IPS-18c (cell line): ENCODE measurements around the gene SPTB.

Experiments
- H3K4me3 ChIP-seq: 2 replicates; pipeline ENCODE4 v1.7.0; 2013; ENCODE audit warnings: low read depth, mild to moderate bottlenecking, low read length, moderate library complexity; ENCODE audit not compliant: insufficient read depth
- H3K9me3 ChIP-seq: one replicate; pipeline ENCODE4 v1.6.1; 2013; ENCODE audit warnings: mild to moderate bottlenecking, low read length, moderate library complexity; ENCODE audit not compliant: control insufficient read depth, insufficient read depth

SPTB gene

DNA sequence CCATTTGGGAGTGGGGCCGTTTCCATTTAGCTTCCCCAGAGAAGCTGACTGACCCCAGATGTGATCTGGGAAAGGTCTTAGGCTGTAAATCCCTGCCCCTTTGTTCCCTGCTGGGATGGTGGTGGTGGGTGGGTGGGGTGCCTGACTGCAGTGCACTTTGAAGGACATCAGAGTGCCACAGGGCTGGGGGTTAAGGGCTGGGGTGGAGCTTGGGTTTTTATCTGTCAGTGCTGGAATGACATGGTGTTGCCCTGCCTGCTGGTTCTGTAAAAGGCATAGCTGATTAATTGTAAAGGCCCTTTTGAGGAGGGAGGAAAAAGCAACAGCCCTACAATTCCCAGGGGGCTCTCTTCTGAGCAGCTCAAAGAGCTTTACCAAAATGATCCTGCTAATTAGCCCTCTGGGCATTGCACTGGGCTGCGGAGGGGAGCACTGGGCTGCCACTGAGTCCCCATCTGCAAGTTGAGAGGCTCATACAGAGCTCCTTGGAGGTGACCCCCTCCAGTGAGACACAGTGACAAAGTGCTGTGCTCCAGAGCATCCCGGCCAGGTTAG lies 154.4 kb downstream of the SPTB start:
- Histone ChIP-seq H3K4me3 (no peak overlapping the region), H3K9me3 (no peaks in the 10 kb centered on the region)

DNA sequence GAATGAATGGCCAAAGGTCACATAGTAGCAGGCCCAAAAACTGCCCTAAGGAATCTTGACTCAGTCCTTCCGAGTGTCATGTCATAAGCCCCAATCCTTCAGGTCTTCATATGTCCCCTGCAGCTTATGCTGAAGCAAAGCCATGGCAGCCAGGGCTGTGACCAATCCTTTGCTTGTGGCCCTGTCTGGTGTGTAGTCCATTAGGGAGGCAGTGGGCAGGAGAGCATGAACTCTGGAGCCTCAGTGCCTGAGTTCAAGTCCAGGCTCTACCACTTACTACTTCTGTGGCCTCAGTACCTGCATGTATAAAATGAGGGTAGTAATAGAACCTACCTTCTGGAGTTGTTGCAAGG lies 155.2 kb downstream of the SPTB start:
- Histone ChIP-seq H3K9me3 (no peaks in the 10 kb centered on the region), H3K4me3 (no peak overlapping the region)

DNA sequence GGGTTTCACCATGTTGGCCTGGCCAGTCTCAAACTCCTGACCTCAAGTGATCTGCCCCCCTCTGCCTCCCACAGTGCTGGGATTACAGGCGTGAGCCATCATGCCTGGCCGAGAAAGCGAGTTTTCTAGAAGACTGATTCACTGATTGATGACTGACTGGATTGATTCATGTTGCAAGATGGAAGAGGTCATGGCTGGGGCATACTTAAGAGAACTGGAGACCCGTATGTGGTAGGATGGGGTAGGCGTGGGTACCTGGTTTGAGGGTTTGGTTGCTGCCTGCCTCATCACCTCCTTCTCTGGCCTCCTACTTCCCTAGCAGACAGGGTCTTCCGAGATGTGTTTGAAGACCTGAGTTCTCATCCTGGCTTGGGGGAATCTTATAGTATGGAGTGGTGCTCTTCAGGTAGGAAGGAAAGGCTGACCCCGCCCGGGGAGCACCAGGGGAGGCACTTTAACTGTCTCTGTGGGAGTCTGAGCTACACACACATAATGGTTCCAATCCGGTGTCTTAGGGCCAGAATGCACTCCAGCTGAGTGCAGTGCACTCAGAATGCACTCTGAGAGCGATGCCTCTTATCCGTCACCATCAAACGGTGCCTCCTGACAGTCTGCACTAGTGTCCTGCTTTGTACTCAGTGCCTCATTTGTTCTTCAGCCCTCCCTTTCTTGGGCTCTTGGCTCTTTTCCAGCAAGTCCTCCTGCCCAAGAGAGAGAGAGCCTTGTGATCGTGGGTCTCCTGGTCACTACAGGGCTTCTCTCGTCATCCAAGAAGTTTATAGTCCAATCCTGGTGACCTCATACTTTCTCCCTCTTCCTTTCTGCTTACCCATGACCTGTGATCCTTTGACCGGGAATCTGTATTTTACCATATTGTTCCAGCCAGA lies 155.8 kb downstream of the SPTB start:
- Histone ChIP-seq H3K4me3 (no peak overlapping the region), H3K9me3 (no peaks in the 10 kb centered on the region)

DNA sequence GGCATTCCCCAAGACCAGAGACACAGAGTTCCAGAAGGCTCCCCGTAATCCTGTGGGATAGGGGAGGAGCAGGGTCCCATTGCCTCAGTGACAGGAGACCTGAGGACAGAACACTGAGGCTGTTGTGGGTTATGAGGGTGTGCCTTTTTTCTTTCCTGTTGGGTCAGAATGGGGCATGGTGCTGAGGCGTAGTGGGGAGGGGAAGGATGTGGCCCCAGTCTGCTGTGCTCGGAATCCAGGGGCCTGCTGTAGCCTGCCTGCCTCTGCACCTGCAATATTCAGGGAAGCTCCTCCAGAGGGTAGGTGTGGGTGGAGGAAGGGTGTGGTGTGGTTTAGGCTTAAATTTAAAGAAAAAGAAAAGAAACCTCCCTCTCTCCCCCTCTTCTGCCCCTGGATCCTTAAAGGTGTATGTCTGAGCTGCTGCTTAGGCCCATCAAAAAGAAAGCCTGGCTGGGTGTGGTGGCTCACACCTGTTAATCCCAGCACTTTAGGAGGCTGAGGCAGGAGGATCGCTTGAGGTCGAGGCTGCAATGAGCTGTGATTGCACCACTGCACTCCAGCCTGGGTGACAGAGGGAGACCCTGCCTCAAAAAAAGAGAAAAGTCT lies 156.8 kb downstream of the SPTB start:
- no peak overlapping the region for H3K4me3 ChIP-seq
- no peaks in the 10 kb centered on the region for H3K9me3 ChIP-seq

- no peak overlapping the region for H3K4me3 ChIP-seq
- no peaks in the 10 kb centered on the region for H3K9me3 ChIP-seq
Observed at GRCh38 chr14:64721899-64722298, 157.8 kb downstream of the SPTB start.

- Histone ChIP-seq H3K9me3 (no peaks in the 10 kb centered on the region), H3K4me3 (no peak overlapping the region)
Observed at GRCh38 chr14:64721391-64721791, 158.3 kb downstream of the SPTB start.

GRCh38 chr14:64720131-64720576 lies 159.6 kb downstream of the SPTB start:
- no peak overlapping the region for H3K4me3 ChIP-seq
- no peaks in the 10 kb centered on the region for H3K9me3 ChIP-seq

DNA sequence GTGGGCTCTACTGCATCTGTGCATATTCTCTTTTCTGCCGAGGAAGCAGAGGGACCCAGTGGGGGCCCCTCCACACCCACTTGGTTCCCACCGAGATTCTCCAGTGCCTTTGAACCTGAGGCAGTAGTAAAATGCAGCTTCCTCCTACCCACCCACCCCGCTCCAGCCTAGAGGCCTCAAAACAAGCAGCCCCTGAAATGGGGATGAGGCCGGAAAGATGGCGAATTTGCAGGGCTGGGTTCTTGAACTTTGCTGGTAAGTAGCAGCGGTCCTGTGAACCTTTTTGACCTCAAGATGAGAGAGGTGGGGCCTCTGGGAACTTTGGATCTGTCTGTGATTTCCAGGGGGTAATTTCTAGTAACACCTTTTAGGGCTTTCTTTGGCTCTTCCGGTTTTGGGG lies 160.1 kb downstream of the SPTB start:
- Histone ChIP-seq H3K9me3 (no peaks in the 10 kb centered on the region), H3K4me3 (no peak overlapping the region)

DNA sequence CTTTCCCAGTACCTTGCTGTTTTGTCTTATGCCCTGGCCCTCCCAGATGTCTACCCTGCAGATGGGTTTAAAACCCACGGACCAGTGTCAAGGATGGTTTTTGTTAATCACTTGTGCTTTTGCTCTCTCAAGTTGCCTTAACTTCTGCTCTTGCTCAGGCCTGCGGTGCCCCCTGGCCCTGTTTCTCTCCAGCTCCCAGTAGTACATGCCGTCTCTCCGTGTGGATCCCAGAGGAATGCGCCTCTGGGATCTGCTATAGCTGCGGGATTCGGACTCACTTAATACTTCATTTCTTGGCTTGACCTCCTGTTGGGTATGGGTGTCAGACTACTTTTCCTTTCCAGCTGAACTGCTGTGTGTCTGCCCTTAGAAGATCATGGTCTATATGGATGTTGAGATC lies 160.9 kb downstream of the SPTB start:
- Histone ChIP-seq H3K4me3 (peak overlapping the region; percentile 4; the same call in 1 of the 2 replicates), H3K9me3 (no peaks in the 10 kb centered on the region)

DNA sequence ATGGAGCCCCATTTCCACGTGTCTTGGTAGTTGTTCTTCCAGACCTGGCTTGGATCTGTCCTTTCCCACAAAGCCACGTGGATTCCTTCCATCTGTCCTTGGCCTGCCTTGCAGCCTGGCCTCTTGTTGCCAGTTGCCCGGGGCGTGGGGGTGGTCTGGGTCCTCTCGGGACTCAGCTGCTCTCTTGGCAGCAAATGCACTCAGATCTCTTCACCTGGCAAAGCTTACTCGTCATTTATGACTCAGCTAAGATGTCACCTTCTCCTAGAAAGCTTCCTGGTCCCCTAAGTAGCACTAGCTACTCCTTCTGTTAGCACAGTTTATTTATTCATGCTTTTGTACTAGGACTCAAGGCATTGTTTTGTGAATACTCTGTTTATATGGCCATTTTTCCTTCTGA lies 161.8 kb downstream of the SPTB start:
- no peaks in the 10 kb centered on the region for H3K9me3 ChIP-seq
- H3K4me3 ChIP-seq: no peak overlapping the region

- Histone ChIP-seq H3K4me3 (peak overlapping the region; percentile 25; the same call in 1 of the 2 replicates), H3K9me3 (no peaks in the 10 kb centered on the region)
Observed at GRCh38 chr14:64715628-64716412, 163.9 kb downstream of the SPTB start.

GRCh38 chr14:64715146-64715627 lies 164.5 kb downstream of the SPTB start:
- no peak overlapping the region for H3K4me3 ChIP-seq

DNA sequence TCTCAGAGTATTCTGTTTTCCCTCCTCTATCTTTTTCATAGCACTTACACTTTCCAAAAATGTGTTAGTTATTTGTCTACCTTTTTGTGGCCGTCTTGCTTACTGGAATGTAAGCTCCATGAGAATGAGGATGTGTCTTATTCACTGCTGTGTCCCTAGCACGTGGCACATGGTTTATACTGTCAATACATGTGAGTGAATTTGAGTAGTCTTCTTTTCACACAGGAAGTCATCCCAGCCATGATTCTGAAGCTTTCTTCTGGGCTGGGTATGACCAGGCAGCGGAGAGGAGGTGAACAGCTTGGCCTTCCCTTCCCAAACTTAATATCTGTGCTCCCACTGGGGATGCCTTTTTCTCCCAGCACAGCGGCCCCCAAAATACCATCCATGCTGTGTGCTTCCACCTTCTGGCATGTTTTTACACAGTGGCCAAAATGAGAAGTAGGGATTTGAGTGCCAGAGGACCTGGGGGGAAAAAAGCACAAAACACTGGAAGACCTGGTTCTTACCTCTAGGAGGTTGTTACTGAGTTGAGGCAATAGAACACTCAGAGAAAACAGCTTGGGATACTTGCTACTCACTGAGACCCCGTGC lies 165.2 kb downstream of the SPTB start:
- no peaks in the 10 kb centered on the region for H3K9me3 ChIP-seq
- no peak overlapping the region for H3K4me3 ChIP-seq

More at GRCh38 chr14:64715146-64715627, 164.5 kb downstream of the SPTB start:
- no peaks in the 10 kb centered on the region for H3K9me3 ChIP-seq

GRCh38 chr14:64713677-64714076 lies 166.0 kb downstream of the SPTB start:
- Histone ChIP-seq H3K4me3 (no peak overlapping the region), H3K9me3 (no peaks in the 10 kb centered on the region)

DNA sequence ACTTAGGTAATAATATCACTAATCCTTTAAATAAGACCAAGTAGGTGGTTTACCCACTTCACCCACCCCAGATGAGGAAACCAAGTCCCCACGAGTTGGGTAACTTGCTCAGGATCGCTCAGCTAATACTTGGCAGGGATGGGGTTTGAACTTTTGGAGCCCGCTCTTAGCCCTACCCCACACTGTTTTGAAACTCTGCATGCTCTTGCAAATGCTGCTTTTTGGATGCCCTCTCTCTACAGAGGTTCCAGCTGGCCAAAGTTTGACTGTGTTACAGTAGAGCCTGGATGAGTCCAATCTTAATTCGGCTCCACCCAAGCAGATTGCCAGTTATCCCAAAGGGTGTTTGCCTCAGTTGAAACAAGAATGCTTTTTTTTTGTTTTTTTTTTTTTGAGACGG lies 168.7 kb downstream of the SPTB start:
- Histone ChIP-seq H3K9me3 (no peaks in the 10 kb centered on the region), H3K4me3 (no peak overlapping the region)

- no peaks in the 10 kb centered on the region for H3K9me3 ChIP-seq
- peak overlapping the region; percentile 24; the same call in 1 of the 2 replicates for H3K4me3 ChIP-seq
Observed at GRCh38 chr14:64709126-64709525, 170.6 kb downstream of the SPTB start.
